Tibial nerve (tissue), 3 donors: ENCODE measurements around the gene DUSP28.

Experiments
- POLR2A ChIP-seq, 2 donors: fragments of 450-650 bp; IDR thresholded peaks; one replicate each; pipeline ENCODE4 v1.6.1; 2017; ENCODE audit warnings: antibody characterized with exemption in 2 of 2, mild to moderate bottlenecking in 2 of 2, moderate library complexity in 2 of 2
- TF ChIP-seq, protein P1 (sequence below), 5 experiments: fragments of 200-600 bp in 3 of 5; fragments of 450-650 bp in 2 of 5; sonication (generic) in 3 of 5; IDR thresholded peaks; one replicate each; pipeline ENCODE4 v1.5.1; 2016 to 2019; ENCODE audit warnings: antibody characterized with exemption in 5 of 5, mild to moderate bottlenecking in 3 of 5, moderate library complexity in 2 of 5

DNA sequence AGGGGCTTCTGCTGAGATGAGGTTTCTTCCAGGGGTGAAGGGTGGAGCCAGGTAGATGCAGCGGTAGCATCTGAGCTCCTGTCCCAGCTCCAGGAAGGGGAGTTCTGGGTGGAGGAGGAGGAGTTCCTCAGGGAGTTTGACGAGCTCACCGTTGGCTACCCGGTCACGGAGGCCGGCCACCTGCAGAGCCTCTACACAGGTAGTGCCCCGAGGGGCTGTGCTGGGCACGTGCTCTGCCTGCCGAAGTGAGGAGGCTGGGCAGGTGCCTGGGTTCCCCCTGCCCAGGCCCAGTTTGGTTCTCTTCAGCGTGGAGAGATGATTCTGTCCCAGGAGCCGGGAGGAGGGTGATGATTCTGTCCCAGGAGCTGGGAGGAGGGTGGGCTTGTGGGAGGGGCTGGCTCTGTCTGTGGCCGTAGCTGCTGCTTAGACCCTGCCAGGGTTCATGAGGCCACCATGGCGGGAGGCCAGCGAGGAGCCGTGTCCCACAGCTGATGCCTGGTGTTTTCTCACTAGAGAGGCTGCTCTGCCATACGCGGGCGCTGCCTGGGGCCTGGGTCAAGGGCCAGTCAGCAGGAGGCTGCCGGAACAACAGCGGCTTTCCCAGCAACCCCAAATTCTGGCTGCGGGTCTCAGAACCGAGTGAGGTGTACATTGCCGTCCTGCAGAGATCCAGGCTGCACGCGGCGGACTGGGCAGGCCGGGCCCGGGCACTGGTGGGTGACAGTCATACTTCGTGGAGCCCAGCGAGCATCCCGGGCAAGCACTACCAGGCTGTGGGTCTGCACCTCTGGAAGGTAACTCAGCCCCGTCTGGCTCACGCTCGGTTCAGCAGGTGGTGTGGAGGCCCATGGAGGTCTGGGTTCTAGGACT lies 34.6 kb downstream of the DUSP28 start:
- no peak for TF ChIP-seq POLR2A (IDR thresholded peaks at IDR 0.05)
- TF ChIP-seq, protein P1, sequence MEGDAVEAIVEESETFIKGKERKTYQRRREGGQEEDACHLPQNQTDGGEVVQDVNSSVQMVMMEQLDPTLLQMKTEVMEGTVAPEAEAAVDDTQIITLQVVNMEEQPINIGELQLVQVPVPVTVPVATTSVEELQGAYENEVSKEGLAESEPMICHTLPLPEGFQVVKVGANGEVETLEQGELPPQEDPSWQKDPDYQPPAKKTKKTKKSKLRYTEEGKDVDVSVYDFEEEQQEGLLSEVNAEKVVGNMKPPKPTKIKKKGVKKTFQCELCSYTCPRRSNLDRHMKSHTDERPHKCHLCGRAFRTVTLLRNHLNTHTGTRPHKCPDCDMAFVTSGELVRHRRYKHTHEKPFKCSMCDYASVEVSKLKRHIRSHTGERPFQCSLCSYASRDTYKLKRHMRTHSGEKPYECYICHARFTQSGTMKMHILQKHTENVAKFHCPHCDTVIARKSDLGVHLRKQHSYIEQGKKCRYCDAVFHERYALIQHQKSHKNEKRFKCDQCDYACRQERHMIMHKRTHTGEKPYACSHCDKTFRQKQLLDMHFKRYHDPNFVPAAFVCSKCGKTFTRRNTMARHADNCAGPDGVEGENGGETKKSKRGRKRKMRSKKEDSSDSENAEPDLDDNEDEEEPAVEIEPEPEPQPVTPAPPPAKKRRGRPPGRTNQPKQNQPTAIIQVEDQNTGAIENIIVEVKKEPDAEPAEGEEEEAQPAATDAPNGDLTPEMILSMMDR (IDR thresholded peaks at IDR 0.05) = no peak
